ENCODE data around the gene FMN1.

The FMN1 gene

GRCh38 chr15:33182278-33182905 lies 12.1 kb downstream of the FMN1 start:
- 79 to 86% methylated on average over 4 of the region's 4 CpGs for WGBS, 2 experiments
- Histone ChIP-seq H3K36me3 (ENCODE audit: control insufficient read depth, insufficient read depth, low read length) (no peaks in the 10 kb centered on the region), H3K9me3 (ENCODE audit: control insufficient read depth, low read length) (no peaks in the 10 kb centered on the region)

GRCh38 chr15:33179874-33180273 lies 14.6 kb downstream of the FMN1 start:
- Histone ChIP-seq H3K4me3 (ENCODE audit: insufficient read depth, low read depth, low read length) (no peak overlapping the region), H3K36me3 (ENCODE audit: control insufficient read depth, insufficient read depth, low read length) (no peaks in the 10 kb centered on the region), H3K27ac (ENCODE audit: insufficient read depth, low read depth, low read length, poor library complexity, severe bottlenecking) (no peak overlapping the region), H3K9me3 (ENCODE audit: control insufficient read depth, low read length) (no peaks in the 10 kb centered on the region), H3K27me3 (ENCODE audit: control insufficient read depth, insufficient read depth, low read length, poor library complexity, severe bottlenecking) (no peaks in the 10 kb centered on the region), H3K4me1 (ENCODE audit: control insufficient read depth, insufficient read depth, low read length) (peaks cover 7% of the 10 kb centered on the region)
- 59 to 63% methylated on average over 5 of the region's 5 CpGs for WGBS, 2 experiments

More at GRCh38 chr15:33182278-33182905, 12.1 kb downstream of the FMN1 start:
- peaks cover 7% of the 10 kb centered on the region for H3K4me1 ChIP-seq (ENCODE audit: control insufficient read depth, insufficient read depth, low read length)
- H3K27ac ChIP-seq (ENCODE audit: insufficient read depth, low read depth, low read length, poor library complexity, severe bottlenecking) = no peak overlapping the region
- H3K4me3 ChIP-seq (ENCODE audit: insufficient read depth, low read depth, low read length) = no peak overlapping the region
- H3K27me3 ChIP-seq (ENCODE audit: control insufficient read depth, insufficient read depth, low read length, poor library complexity, severe bottlenecking) = no peaks in the 10 kb centered on the region

GRCh38 chr15:33171202-33171601 lies 23.3 kb downstream of the FMN1 start:
- Histone ChIP-seq H3K9me3 (ENCODE audit: control insufficient read depth, low read length) (no peaks in the 10 kb centered on the region), H3K4me3 (ENCODE audit: insufficient read depth, low read depth, low read length) (no peak overlapping the region), H3K27ac (ENCODE audit: insufficient read depth, low read depth, low read length, poor library complexity, severe bottlenecking) (no peak overlapping the region), H3K36me3 (ENCODE audit: control insufficient read depth, insufficient read depth, low read length) (no peaks in the 10 kb centered on the region), H3K4me1 (ENCODE audit: control insufficient read depth, insufficient read depth, low read length) (no peaks in the 10 kb centered on the region), H3K27me3 (ENCODE audit: control insufficient read depth, insufficient read depth, low read length, poor library complexity, severe bottlenecking) (no peaks in the 10 kb centered on the region)
- 100% methylated on average over 1 of the region's 2 CpGs; no CpG with 5 or more reads in 1 of the 2 experiments for WGBS, 2 experiments

- no peak overlapping the region for H3K4me3 ChIP-seq (ENCODE audit: insufficient read depth, low read depth, low read length)
- 86 to 95% methylated on average over 1 of the region's 3 CpGs for WGBS, 2 experiments
- H3K4me1 ChIP-seq (ENCODE audit: control insufficient read depth, insufficient read depth, low read length) = no peaks in the 10 kb centered on the region
- H3K27ac ChIP-seq (ENCODE audit: insufficient read depth, low read depth, low read length, poor library complexity, severe bottlenecking) = no peak overlapping the region
- H3K36me3 ChIP-seq (ENCODE audit: control insufficient read depth, insufficient read depth, low read length) = no peaks in the 10 kb centered on the region
- no peaks in the 10 kb centered on the region for H3K9me3 ChIP-seq (ENCODE audit: control insufficient read depth, low read length)
- no peaks in the 10 kb centered on the region for H3K27me3 ChIP-seq (ENCODE audit: control insufficient read depth, insufficient read depth, low read length, poor library complexity, severe bottlenecking)
These were observed 24.9 kb downstream of the FMN1 start for GRCh38 chr15:33169625-33170024.

- WGBS, 2 experiments = 94 to 98% methylated on average over 2 of the region's 2 CpGs
- Histone ChIP-seq H3K27me3 (ENCODE audit: control insufficient read depth, insufficient read depth, low read length, poor library complexity, severe bottlenecking) (no peaks in the 10 kb centered on the region), H3K9me3 (ENCODE audit: control insufficient read depth, low read length) (no peaks in the 10 kb centered on the region), H3K27ac (ENCODE audit: insufficient read depth, low read depth, low read length, poor library complexity, severe bottlenecking) (no peak overlapping the region), H3K4me1 (ENCODE audit: control insufficient read depth, insufficient read depth, low read length) (no peaks in the 10 kb centered on the region), H3K36me3 (ENCODE audit: control insufficient read depth, insufficient read depth, low read length) (no peaks in the 10 kb centered on the region), H3K4me3 (ENCODE audit: insufficient read depth, low read depth, low read length) (no peak overlapping the region)
These were observed 26.1 kb downstream of the FMN1 start for GRCh38 chr15:33168444-33168843.

- Histone ChIP-seq H3K36me3 (ENCODE audit: control insufficient read depth, insufficient read depth, low read length) (no peaks in the 10 kb centered on the region), H3K4me1 (ENCODE audit: control insufficient read depth, insufficient read depth, low read length) (no peaks in the 10 kb centered on the region), H3K27ac (ENCODE audit: insufficient read depth, low read depth, low read length, poor library complexity, severe bottlenecking) (no peak overlapping the region), H3K4me3 (ENCODE audit: insufficient read depth, low read depth, low read length) (no peak overlapping the region), H3K9me3 (ENCODE audit: control insufficient read depth, low read length) (no peaks in the 10 kb centered on the region), H3K27me3 (ENCODE audit: control insufficient read depth, insufficient read depth, low read length, poor library complexity, severe bottlenecking) (no peaks in the 10 kb centered on the region)
- 93 to 97% methylated on average over 3 of the region's 3 CpGs for WGBS, 2 experiments
These were observed 30.7 kb downstream of the FMN1 start for GRCh38 chr15:33163816-33164215.

- H3K4me1 ChIP-seq (ENCODE audit: control insufficient read depth, insufficient read depth, low read length) = no peaks in the 10 kb centered on the region
- 73 to 75% methylated on average over 3 of the region's 3 CpGs for WGBS, 2 experiments
- H3K9me3 ChIP-seq (ENCODE audit: control insufficient read depth, low read length) = no peaks in the 10 kb centered on the region
- no peak overlapping the region for H3K4me3 ChIP-seq (ENCODE audit: insufficient read depth, low read depth, low read length)
- H3K27ac ChIP-seq (ENCODE audit: insufficient read depth, low read depth, low read length, poor library complexity, severe bottlenecking) = no peak overlapping the region
- no peaks in the 10 kb centered on the region for H3K36me3 ChIP-seq (ENCODE audit: control insufficient read depth, insufficient read depth, low read length)
- no peaks in the 10 kb centered on the region for H3K27me3 ChIP-seq (ENCODE audit: control insufficient read depth, insufficient read depth, low read length, poor library complexity, severe bottlenecking)
These were observed 33.3 kb downstream of the FMN1 start for GRCh38 chr15:33161209-33161608.

GRCh38 chr15:33160581-33161165 lies 33.8 kb downstream of the FMN1 start:
- Histone ChIP-seq H3K27ac (ENCODE audit: insufficient read depth, low read depth, low read length, poor library complexity, severe bottlenecking) (no peak overlapping the region), H3K4me3 (ENCODE audit: insufficient read depth, low read depth, low read length) (no peak overlapping the region), H3K9me3 (ENCODE audit: control insufficient read depth, low read length) (no peaks in the 10 kb centered on the region), H3K27me3 (ENCODE audit: control insufficient read depth, insufficient read depth, low read length, poor library complexity, severe bottlenecking) (no peaks in the 10 kb centered on the region), H3K4me1 (ENCODE audit: control insufficient read depth, insufficient read depth, low read length) (no peaks in the 10 kb centered on the region), H3K36me3 (ENCODE audit: control insufficient read depth, insufficient read depth, low read length) (no peaks in the 10 kb centered on the region)
- WGBS, 2 experiments = 91 to 93% methylated on average over 5 of the region's 5 CpGs

- 88 to 93% methylated on average over 3 of the region's 3 CpGs for WGBS, 2 experiments
- Histone ChIP-seq H3K36me3 (ENCODE audit: control insufficient read depth, insufficient read depth, low read length) (no peaks in the 10 kb centered on the region), H3K27me3 (ENCODE audit: control insufficient read depth, insufficient read depth, low read length, poor library complexity, severe bottlenecking) (no peaks in the 10 kb centered on the region), H3K4me3 (ENCODE audit: insufficient read depth, low read depth, low read length) (no peak overlapping the region), H3K4me1 (ENCODE audit: control insufficient read depth, insufficient read depth, low read length) (no peaks in the 10 kb centered on the region), H3K9me3 (ENCODE audit: control insufficient read depth, low read length) (no peaks in the 10 kb centered on the region), H3K27ac (ENCODE audit: insufficient read depth, low read depth, low read length, poor library complexity, severe bottlenecking) (no peak overlapping the region)
These were observed 34.6 kb downstream of the FMN1 start for GRCh38 chr15:33159726-33160453.

- H3K36me3 ChIP-seq (ENCODE audit: control insufficient read depth, insufficient read depth, low read length) = no peaks in the 10 kb centered on the region
- no peak overlapping the region for H3K27ac ChIP-seq (ENCODE audit: insufficient read depth, low read depth, low read length, poor library complexity, severe bottlenecking)
- no peak overlapping the region for H3K4me3 ChIP-seq (ENCODE audit: insufficient read depth, low read depth, low read length)
- no peaks in the 10 kb centered on the region for H3K4me1 ChIP-seq (ENCODE audit: control insufficient read depth, insufficient read depth, low read length)
- 90 to 92% methylated on average over 1 of the region's 1 CpG for WGBS, 2 experiments
- H3K9me3 ChIP-seq (ENCODE audit: control insufficient read depth, low read length) = no peaks in the 10 kb centered on the region
- H3K27me3 ChIP-seq (ENCODE audit: control insufficient read depth, insufficient read depth, low read length, poor library complexity, severe bottlenecking) = no peaks in the 10 kb centered on the region
These were observed 36.1 kb downstream of the FMN1 start for GRCh38 chr15:33158366-33158765.
